Measurements from ENCODE around the gene SSBP1.

DNA sequence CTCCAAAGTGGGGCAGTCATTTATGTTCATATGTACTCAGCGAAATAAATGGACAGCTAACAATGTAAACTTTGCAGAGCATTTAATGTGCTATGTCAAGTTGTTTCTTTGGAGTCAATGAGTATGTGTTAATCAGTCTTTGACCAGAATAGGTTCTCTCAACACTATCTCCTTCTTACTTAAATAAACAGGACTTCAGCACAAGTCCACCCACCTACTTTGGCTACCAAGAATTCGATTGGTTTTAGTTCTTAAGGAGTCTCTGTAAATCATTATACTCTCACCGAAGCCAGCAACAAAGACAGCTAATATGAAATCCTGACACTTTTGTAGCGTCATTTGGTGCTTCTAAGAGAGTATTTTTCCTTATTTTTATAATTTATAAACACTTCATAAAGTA, 23.1 kb upstream of the SSBP1 start:
- TF ChIP-seq, protein P1, sequence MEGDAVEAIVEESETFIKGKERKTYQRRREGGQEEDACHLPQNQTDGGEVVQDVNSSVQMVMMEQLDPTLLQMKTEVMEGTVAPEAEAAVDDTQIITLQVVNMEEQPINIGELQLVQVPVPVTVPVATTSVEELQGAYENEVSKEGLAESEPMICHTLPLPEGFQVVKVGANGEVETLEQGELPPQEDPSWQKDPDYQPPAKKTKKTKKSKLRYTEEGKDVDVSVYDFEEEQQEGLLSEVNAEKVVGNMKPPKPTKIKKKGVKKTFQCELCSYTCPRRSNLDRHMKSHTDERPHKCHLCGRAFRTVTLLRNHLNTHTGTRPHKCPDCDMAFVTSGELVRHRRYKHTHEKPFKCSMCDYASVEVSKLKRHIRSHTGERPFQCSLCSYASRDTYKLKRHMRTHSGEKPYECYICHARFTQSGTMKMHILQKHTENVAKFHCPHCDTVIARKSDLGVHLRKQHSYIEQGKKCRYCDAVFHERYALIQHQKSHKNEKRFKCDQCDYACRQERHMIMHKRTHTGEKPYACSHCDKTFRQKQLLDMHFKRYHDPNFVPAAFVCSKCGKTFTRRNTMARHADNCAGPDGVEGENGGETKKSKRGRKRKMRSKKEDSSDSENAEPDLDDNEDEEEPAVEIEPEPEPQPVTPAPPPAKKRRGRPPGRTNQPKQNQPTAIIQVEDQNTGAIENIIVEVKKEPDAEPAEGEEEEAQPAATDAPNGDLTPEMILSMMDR (conservative IDR thresholded peaks at IDR 0.05), result no peak
- TF ChIP-seq EZH2 (IDR thresholded peaks at IDR 0.05; ENCODE audit: low read depth), result no peak
